GM12891 (cell line): Measurements from ENCODE around the gene ORC6.

ENCODE experiments used
- DNase-seq: peaks from one replicate; pipeline ENCODE4 v3.0.0; 2011; ENCODE audit warnings: low spot score; ENCODE audit not compliant: insufficient read length
- FAIRE-seq: peaks from 2 replicates; lab custom pipeline; 2011; peaks lifted over from hg19 to GRCh38; lab: Jason Lieb, UNC
- PAX5 ChIP-seq: IDR thresholded peaks from 2 replicates; pipeline ENCODE4 v1.6.1; 2011; ENCODE audit warnings: low read length, moderate library complexity, mild to moderate bottlenecking; ENCODE audit not compliant: insufficient read depth, severe bottlenecking
- POLR2A ChIP-seq: IDR thresholded peaks from 2 replicates; pipeline ENCODE4 v1.6.1; 2011; ENCODE audit warnings: low read depth, low read length, control low read depth
- POLR2AphosphoS5 ChIP-seq: IDR thresholded peaks from 2 replicates; pipeline ENCODE4 v1.6.1; 2011; ENCODE audit warnings: low read depth, low read length, control low read depth
- POU2F2 ChIP-seq: IDR thresholded peaks from 2 replicates; pipeline ENCODE4 v1.6.1; 2011; ENCODE audit warnings: low read depth, mild to moderate bottlenecking, control low read depth, low read length, moderate library complexity
- SPI1 ChIP-seq: IDR thresholded peaks from 2 replicates; pipeline ENCODE4 v1.6.1; 2011; ENCODE audit warnings: low read depth, low read length, control low read depth
- TAF1 ChIP-seq: IDR thresholded peaks from 2 replicates; pipeline ENCODE4 v1.6.1; 2011; ENCODE audit warnings: low read depth, low read length, control low read depth

ORC6 gene

DNA sequence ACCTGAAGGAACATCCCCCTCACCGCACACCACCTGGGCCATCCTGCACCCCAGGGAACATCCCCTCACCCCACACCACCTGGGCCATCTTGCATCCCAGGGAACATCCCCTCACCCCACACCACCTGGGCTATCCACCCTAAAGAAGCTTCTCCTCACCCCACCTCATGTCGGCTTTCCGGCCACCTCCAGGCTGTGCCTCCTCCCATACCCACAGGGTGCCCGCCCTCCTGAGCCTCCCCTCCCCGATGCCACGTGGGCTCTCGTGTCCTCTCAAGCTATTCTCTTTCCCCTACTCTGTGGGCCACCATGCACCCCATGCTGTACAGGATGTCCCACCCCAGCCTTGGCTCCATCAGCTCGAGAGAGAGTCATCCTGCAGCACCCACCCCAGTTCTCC is 40.7 kb downstream of the ORC6 start:
- TF ChIP-seq POLR2AphosphoS5 = no peak
- TF ChIP-seq TAF1 = no peak
- TF ChIP-seq PAX5 = no peak
- TF ChIP-seq SPI1 = no peak
- TF ChIP-seq POLR2A = no peak
- TF ChIP-seq POU2F2 = no peak
- FAIRE-seq = no peak
- no peak for DNase-seq

GRCh38 chr16:46730801-46731690 is 41.6 kb downstream of the ORC6 start:
- no peak for DNase-seq
- TF ChIP-seq PAX5 (no peak), TAF1 (no peak), POU2F2 (no peak), POLR2A (no peak), POLR2AphosphoS5 (no peak), SPI1 (no peak)
- FAIRE-seq = no peak

- FAIRE-seq = no peak
- no peak for TF ChIP-seq PAX5
- no peak for TF ChIP-seq SPI1
- TF ChIP-seq POLR2AphosphoS5 = no peak
- TF ChIP-seq POU2F2 = no peak
- TF ChIP-seq POLR2A = no peak
- TF ChIP-seq TAF1 = no peak
- no peak for DNase-seq
Measured at GRCh38 chr16:46731691-46732555, 42.5 kb downstream of the ORC6 start.

- FAIRE-seq (no peak), DNase-seq (no peak)
- TF ChIP-seq PAX5 (no peak), POLR2A (no peak), TAF1 (no peak), POLR2AphosphoS5 (no peak), POU2F2 (no peak), SPI1 (no peak)
Measured at GRCh38 chr16:46732561-46732960, 43.1 kb downstream of the ORC6 start.

GRCh38 chr16:46733319-46733830 is 43.9 kb downstream of the ORC6 start:
- FAIRE-seq (no peak), DNase-seq (no peak)
- TF ChIP-seq PAX5 (no peak), POU2F2 (no peak), POLR2A (no peak), POLR2AphosphoS5 (no peak), TAF1 (no peak), SPI1 (no peak)

- DNase-seq (no peak), FAIRE-seq (no peak)
- TF ChIP-seq SPI1 (no peak), POU2F2 (no peak), TAF1 (no peak), POLR2AphosphoS5 (no peak), PAX5 (no peak), POLR2A (no peak)
Measured at GRCh38 chr16:46736695-46737094, 47.2 kb downstream of the ORC6 start.

GRCh38 chr16:46737621-46738214 is 48.3 kb downstream of the ORC6 start:
- no peak for TF ChIP-seq POLR2AphosphoS5
- TF ChIP-seq TAF1 = no peak
- no peak for TF ChIP-seq POLR2A
- no peak for TF ChIP-seq PAX5
- no peak for TF ChIP-seq POU2F2
- TF ChIP-seq SPI1 = no peak
- DNase-seq (no peak), FAIRE-seq (no peak)

GRCh38 chr16:46739934-46740333 is 50.5 kb downstream of the ORC6 start:
- no peak for TF ChIP-seq PAX5
- TF ChIP-seq POLR2AphosphoS5 = no peak
- TF ChIP-seq POLR2A = no peak
- TF ChIP-seq SPI1 = no peak
- TF ChIP-seq TAF1 = no peak
- no peak for TF ChIP-seq POU2F2
- no peak for FAIRE-seq
- no peak for DNase-seq

- TF ChIP-seq POLR2AphosphoS5 = no peak
- peak; percentile 56 for TF ChIP-seq SPI1
- TF ChIP-seq PAX5 = no peak
- no peak for TF ChIP-seq POLR2A
- FAIRE-seq (peak; percentile 92), DNase-seq (peak; percentile 61)
Measured at GRCh38 chr16:46743232-46743719, 53.8 kb downstream of the ORC6 start.
